Body of pancreas (tissue), 4 donors: Measurements from ENCODE around the gene BAZ2A. TPM values are rescaled to one million over a fixed set of nuclear protein-coding genes. Genes with fewer than 3 reads are reported as not detected.

Source experiments
- ATAC-seq: fragments of 150-250 bp; one replicate; pipeline ENCODE4 v1.9.1; 2016
- DNase-seq, 4 donors: peaks; one replicate each; pipeline ENCODE4 v3.0.0-alpha.2; 2019
- H3K27ac ChIP-seq, 4 donors: fragments of 200-600 bp; sonication (generic); 1 replicate in 3 of 4; 2 replicates in 1 of 4; pipeline versions ENCODE4 v1.5.1 to v1.6.1; 2016 to 2019; ENCODE audit warnings: mild to moderate bottlenecking in 1 of 4, mixed read lengths in 1 of 4, moderate library complexity in 1 of 4
- H3K27me3 ChIP-seq, 2 donors: fragments of 200-600 bp; sonication (generic); one replicate each; pipeline ENCODE4 v1.6.0; 2016; ENCODE audit warnings: mild to moderate bottlenecking in 1 of 2
- H3K36me3 ChIP-seq, 2 donors: fragments of 200-600 bp; sonication (generic); replicated peaks in 1 of 2; 2 replicates each; pipeline ENCODE4 v1.5.1; 2016; ENCODE audit warnings: low read depth in 2 of 2; ENCODE audit not compliant: insufficient read depth in 1 of 2
- H3K4me1 ChIP-seq: fragments of 200-600 bp; sonication (generic); one replicate; pipeline ENCODE4 v1.6.0; 2016
- H3K4me3 ChIP-seq, 2 donors: fragments of 200-600 bp; sonication (generic); 1 replicate in 1 of 2; 2 replicates in 1 of 2; pipeline ENCODE4 v1.5.1; 2016 to 2019
- H3K9me3 ChIP-seq, 3 donors: fragments of 200-600 bp; sonication (generic); 1 replicate in 2 of 3; 2 replicates in 1 of 3; pipeline ENCODE4 v1.5.1; 2016
- CTCF ChIP-seq, 7 experiments: fragments of 450-650 bp in 4 of 7; fragments of 200-600 bp in 3 of 7; sonication (generic) in 3 of 7; IDR thresholded peaks; one replicate each; pipeline ENCODE4 v1.5.1; 2016 to 2019; ENCODE audit warnings: antibody characterized with exemption in 7 of 7
- POLR2A ChIP-seq, 3 donors: fragments of 450-650 bp; IDR thresholded peaks; one replicate each; pipeline ENCODE4 v1.6.1; 2016; ENCODE audit warnings: antibody characterized with exemption in 3 of 3, mild to moderate bottlenecking in 2 of 3
- WGBS, 2 donors: methylation state at CpG; one replicate each; pipeline ENCODE4 v1.1.5; 2017; 5-methylcytosine and 5-hydroxymethylcytosine counted together
- intact Hi-C: fragments of 100-400 bp; cut with DNase I; formaldehyde crosslinking; loops from one replicate; pipeline ENCODE4 v1.15.1; 2023
- total RNA-seq, 2 donors: library from RNA; depleted of rRNA; stranded (reverse); fragments of >200 nt; gene quantifications; one replicate each; pipeline ENCODE4 v1.1.0, GENCODE V29; 2016

BAZ2A gene
- 10 to 100 TPM; 52.7 to 56.8 TPM for total RNA-seq

GRCh38 chr12:56630180-56630632, at the start of gene BAZ2A:
Gene BAZ2A, minus strand, starts transcription at chr12:56630326. Its CDS starts 12,796 bp downstream, at chr12:56617530.
- Histone ChIP-seq H3K27me3 (no peaks in the 10 kb centered on the region), H3K4me3 (peak within 1 kb of the TSS; percentile 81 to 97), H3K27ac (peak within 1 kb of the TSS; percentile 37 to 94 (median 89)), H3K9me3 (no peaks in the 10 kb centered on the region), H3K36me3 (no peaks in the 10 kb centered on the region), H3K4me1 (peaks cover 53% of the 10 kb centered on the region)
- peak; percentile 84 to 95 (median 88) for DNase-seq
- TF ChIP-seq CTCF (IDR thresholded peaks at IDR 0.05) (no peak), POLR2A (IDR thresholded peaks at IDR 0.05) (peak in 2 of 3 donors; percentile 21 to 32)
- WGBS, 2 donors: 0 to 1% methylated on average over 15 to 24 of the region's 31 CpGs
- peak; percentile 72 for ATAC-seq
- intact Hi-C loops: loop anchor here (10.0 kb wide), 1 partner anchor 95 kb away; the partner anchor contains the start of gene NACA

DNA sequence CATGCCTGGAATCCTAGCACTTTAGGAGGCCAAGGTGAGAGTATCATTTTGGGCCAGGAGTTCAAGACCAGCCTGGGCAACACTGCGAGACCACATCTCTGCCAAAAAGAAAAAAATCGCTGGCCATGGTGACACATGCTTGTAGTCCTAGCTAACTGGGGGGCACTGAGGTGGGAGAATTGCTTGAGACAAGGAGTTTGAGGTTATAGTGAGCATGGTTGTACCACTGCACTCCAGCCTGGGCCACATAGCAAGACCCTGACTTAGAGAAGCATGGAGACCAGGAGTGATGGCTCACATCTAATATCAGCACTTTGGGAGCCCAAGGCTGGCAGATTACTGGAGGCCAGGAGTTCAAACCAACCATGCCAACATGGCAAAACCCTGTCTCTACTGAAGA, 48.7 kb upstream of the BAZ2A start:
- H3K36me3 ChIP-seq: no peaks in the 10 kb centered on the region
- intact Hi-C loops: no loop called here
- no peak for TF ChIP-seq POLR2A (IDR thresholded peaks at IDR 0.05)
- no peak for TF ChIP-seq CTCF (IDR thresholded peaks at IDR 0.05)
- DNase-seq: no peak
- H3K9me3 ChIP-seq: peaks cover 0 to 3% (median 0%) of the 10 kb centered on the region in 3 donors
- peaks cover 73% of the 10 kb centered on the region for H3K4me1 ChIP-seq
- no peak for ATAC-seq
- no peaks in the 10 kb centered on the region for H3K27me3 ChIP-seq
- 88 to 100% methylated on average over 2 of the region's 2 CpGs for WGBS, 2 donors
- no peak overlapping the region for H3K4me3 ChIP-seq
- H3K27ac ChIP-seq: no peak overlapping the region

DNA sequence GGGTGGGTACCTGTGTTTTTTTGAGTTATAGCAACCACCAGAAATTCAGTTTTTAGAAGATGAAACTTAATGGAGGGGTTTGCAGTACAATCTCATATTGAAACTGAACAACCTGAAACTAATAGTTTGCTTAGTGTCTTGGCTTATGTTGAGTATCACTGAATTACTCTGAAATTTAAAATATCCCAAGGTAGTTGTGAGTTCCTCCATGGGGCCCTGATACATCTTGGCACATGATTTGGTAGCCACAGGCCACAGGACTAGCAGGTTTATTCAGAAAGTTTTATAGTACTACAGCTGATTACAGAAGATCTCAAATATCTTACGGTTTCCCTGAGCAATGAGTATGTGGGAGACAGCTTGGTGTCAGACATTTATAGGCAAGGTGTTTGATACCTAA, 47.6 kb upstream of the BAZ2A start:
- no peak for ATAC-seq
- Histone ChIP-seq H3K27ac (no peak overlapping the region), H3K36me3 (no peaks in the 10 kb centered on the region), H3K4me3 (no peak overlapping the region), H3K9me3 (peaks cover 0 to 3% (median 0%) of the 10 kb centered on the region in 3 donors), H3K4me1 (peaks cover 71% of the 10 kb centered on the region), H3K27me3 (no peaks in the 10 kb centered on the region)
- TF ChIP-seq POLR2A (IDR thresholded peaks at IDR 0.05) (no peak), CTCF (IDR thresholded peaks at IDR 0.05) (no peak)
- WGBS, 2 donors: 68 to 78% methylated on average over 1 of the region's 1 CpG
- intact Hi-C loops: no loop called here
- DNase-seq: no peak

DNA sequence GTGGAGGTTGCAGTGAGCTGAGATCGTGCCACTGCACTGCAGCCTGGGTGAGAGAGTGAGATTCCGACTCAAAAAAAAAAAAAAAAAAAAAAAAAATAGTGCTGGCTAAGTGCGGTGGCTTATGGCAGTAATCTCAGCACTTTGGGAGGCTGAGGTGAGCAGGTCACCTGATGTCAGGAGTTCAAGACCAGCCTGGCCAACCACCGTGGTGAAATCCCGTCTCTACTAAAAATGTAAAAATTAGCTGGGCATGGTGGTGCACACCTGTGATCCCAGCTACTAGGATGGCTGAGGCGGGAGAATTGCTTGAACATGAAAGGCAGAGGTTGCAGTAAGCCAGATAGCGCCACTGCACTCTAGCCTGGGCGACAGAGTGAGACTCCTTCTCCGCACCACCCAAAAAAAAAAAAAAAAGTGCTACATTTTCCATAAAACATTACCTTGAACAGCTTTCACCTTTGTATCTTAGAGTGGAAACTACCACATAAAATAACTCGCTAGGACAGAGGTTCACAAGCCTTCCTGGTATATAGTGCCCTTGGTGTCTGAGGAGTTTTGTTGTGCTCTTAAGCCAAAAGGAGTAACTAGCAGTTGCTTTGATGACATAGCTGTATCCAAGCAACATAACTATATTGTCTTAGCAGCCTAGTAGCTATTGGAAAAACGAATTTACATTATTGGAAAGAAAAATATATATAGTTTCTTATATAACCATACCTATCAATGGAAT, 46.9 kb upstream of the BAZ2A start:
- no peaks in the 10 kb centered on the region for H3K36me3 ChIP-seq

More for the DNA sequence above, 46.9 kb upstream of the BAZ2A start:
- no peak for TF ChIP-seq POLR2A (IDR thresholded peaks at IDR 0.05)
- TF ChIP-seq CTCF (IDR thresholded peaks at IDR 0.05): no peak
- WGBS, 2 donors: 74 to 77% methylated on average over 11 of the region's 11 CpGs
- H3K27me3 ChIP-seq: no peaks in the 10 kb centered on the region
- intact Hi-C loops: no loop called here
- no peak overlapping the region for H3K4me3 ChIP-seq
- peaks cover 0 to 3% (median 0%) of the 10 kb centered on the region in 3 donors for H3K9me3 ChIP-seq
- H3K27ac ChIP-seq: no peak overlapping the region
- H3K4me1 ChIP-seq: peaks cover 71% of the 10 kb centered on the region
- no peak for DNase-seq
- no peak for ATAC-seq
